GM23338 (cell line): ENCODE data around the gene TMEM52. TPM values are rescaled to one million over a fixed set of nuclear protein-coding genes. Genes with fewer than 3 reads are reported as not detected.

ENCODE experiments used
- CTCF ChIP-seq, 2 experiments: fragments of 200-600 bp in 1 of 2; sonication (generic) in 1 of 2; conservative IDR thresholded peaks; 2 replicates each; pipeline versions ENCODE4 v1.5.1 to v1.6.1; 2016 to 2017; ENCODE audit warnings: antibody characterized with exemption in 2 of 2, low read depth in 2 of 2, mild to moderate bottlenecking in 2 of 2, moderate library complexity in 1 of 2
- EZH2phosphoT487 ChIP-seq: fragments of 200-600 bp; sonication (generic); IDR thresholded peaks from one replicate; pipeline ENCODE4 v1.8.1; 2018; ENCODE audit warnings: antibody characterized with exemption; ENCODE audit not compliant: unreplicated experiment
- JUNB ChIP-seq: IDR thresholded peaks from one replicate; pipeline ENCODE4 v1.6.1; 2016; ENCODE audit warnings: antibody characterized with exemption; ENCODE audit not compliant: unreplicated experiment
- NANOG ChIP-seq: IDR thresholded peaks from 2 replicates; pipeline ENCODE4 v1.6.1; 2016; ENCODE audit warnings: antibody characterized with exemption, borderline replicate concordance
- ZNF462 ChIP-seq: fragments of 250-450 bp; sonication (Bioruptor Pico); IDR thresholded peaks from 2 replicates; pipeline ENCODE4 v1.5.0; 2020; ENCODE audit warnings: mild to moderate bottlenecking, moderate library complexity
- polyA plus RNA-seq: library from polyadenylated mRNA; unstranded; fragments of >200 nt; fragmentation: Nextera tagmentation; extraction: Ambion mirVana; gene quantifications from 2 replicates; pipeline ENCODE4 v1.2.1, GENCODE V29; 2016
- total RNA-seq: library from RNA; depleted of rRNA; stranded (reverse); fragments of >200 nt; shearing (Covaris generic); gene quantifications from 2 replicates; pipeline ENCODE4 v1.2.3, GENCODE V29; 2014

TMEM52 gene
- total and polyA plus RNA-seq, 2 experiments from 2014 or later: 19.5 to 25.0 TPM

- no peak for TF ChIP-seq ZNF462
- TF ChIP-seq JUNB: no peak
- peak; percentile 75 to 80 for TF ChIP-seq CTCF (conservative IDR thresholded peaks at IDR 0.05; ENCODE audit: low read depth in 2 of 2)
- no peak for TF ChIP-seq NANOG
- no peak for TF ChIP-seq EZH2phosphoT487
Measured at GRCh38 chr1:1943834-1944570, 24.9 kb upstream of the TMEM52 start (continued).
